Keratinocyte (primary cell): Measurements from ENCODE around the gene CACNG3. TPM values are rescaled to one million over a fixed set of nuclear protein-coding genes. Genes with fewer than 3 reads are reported as not detected.

Experiments used
- DNase-seq: peaks from one replicate; pipeline ENCODE4 v3.0.0-alpha.2; 2011; ENCODE audit warnings: low read depth, missing footprints, low spot score
- FAIRE-seq: peaks from 2 replicates; lab custom pipeline; 2011; peaks lifted over from hg19 to GRCh38; lab: Jason Lieb, UNC
- H2AFZ ChIP-seq: 2 replicates; pipeline ENCODE4 v1.6.0; 2012; ENCODE audit warnings: low read length, control low read depth, inconsistent platforms; ENCODE audit not compliant: control insufficient read depth
- H3K27ac ChIP-seq: 2 replicates; pipeline ENCODE4 v1.5.1; 2011; ENCODE audit warnings: low read length; ENCODE audit not compliant: control insufficient read depth, insufficient read depth
- H3K27me3 ChIP-seq: 3 replicates; pipeline ENCODE4 v1.6.0; 2011; ENCODE audit warnings: low read length; ENCODE audit not compliant: control insufficient read depth, insufficient read depth; ENCODE audit errors: extremely low read depth
- H3K36me3 ChIP-seq, 2 experiments: 2 replicates in 1 of 2; 3 replicates in 1 of 2; pipeline ENCODE4 v1.5.1; 2011; ENCODE audit warnings: low read length in 2 of 2, mild to moderate bottlenecking in 1 of 2; ENCODE audit not compliant: control insufficient read depth in 2 of 2, insufficient read depth in 2 of 2; ENCODE audit errors: extremely low read depth in 1 of 2
- H3K4me1 ChIP-seq: 3 replicates; pipeline ENCODE4 v1.5.1; 2011; ENCODE audit warnings: low read length; ENCODE audit not compliant: control insufficient read depth, insufficient read depth; ENCODE audit errors: extremely low read depth
- H3K4me2 ChIP-seq: 3 replicates; pipeline ENCODE4 v1.6.0; 2011; ENCODE audit warnings: low read depth, low read length; ENCODE audit not compliant: control insufficient read depth, insufficient read depth; ENCODE audit errors: extremely low read depth
- H3K4me3 ChIP-seq, 3 experiments: fragments of 200-600 bp in 1 of 3; sonication (generic) in 1 of 3; 2 replicates in 2 of 3; 3 replicates in 1 of 3; pipeline ENCODE4 v1.5.1; 2011 to 2016; ENCODE audit warnings: low read length in 3 of 3, mild to moderate bottlenecking in 3 of 3, control low read depth in 2 of 3, inconsistent platforms in 1 of 3, low read depth in 1 of 3, mixed read lengths in 1 of 3, mixed run types in 1 of 3, moderate library complexity in 1 of 3; ENCODE audit not compliant: control insufficient read depth in 2 of 3, insufficient read depth in 2 of 3; ENCODE audit errors: extremely low read depth in 1 of 3
- H3K79me2 ChIP-seq: 2 replicates; pipeline ENCODE4 v1.6.0; 2012; ENCODE audit warnings: low read length; ENCODE audit not compliant: control insufficient read depth, insufficient read depth
- H3K9ac ChIP-seq: 3 replicates; pipeline ENCODE4 v1.6.0; 2011; ENCODE audit warnings: low read length; ENCODE audit not compliant: control insufficient read depth, insufficient read depth; ENCODE audit errors: extremely low read depth
- H3K9me1 ChIP-seq: 3 replicates; pipeline ENCODE4 v1.6.0; 2011; ENCODE audit warnings: low read length; ENCODE audit not compliant: control insufficient read depth, insufficient read depth; ENCODE audit errors: extremely low read depth
- H3K9me3 ChIP-seq: 2 replicates; pipeline ENCODE4 v1.5.1; 2012; ENCODE audit warnings: low read depth, low read length; ENCODE audit not compliant: control insufficient read depth
- H4K20me1 ChIP-seq: 3 replicates; pipeline ENCODE4 v1.6.0; 2011; ENCODE audit warnings: low read length; ENCODE audit not compliant: control insufficient read depth, insufficient read depth; ENCODE audit errors: extremely low read depth
- EZH2 ChIP-seq: IDR thresholded peaks from one replicate; pipeline ENCODE4 v1.6.1; 2012; ENCODE audit warnings: inconsistent platforms, mild to moderate bottlenecking, low read length, moderate library complexity
- dilution Hi-C: fragments of 300-500 bp; cut with MboI; formaldehyde crosslinking; loops from one replicate; pipeline ENCODE4 v1.7.0; 2020; ENCODE audit warnings: low sequenced_read_pairs; ENCODE audit not compliant: extremely low pct_ligation_motif_present
- polyA plus RNA-seq, 5 experiments: library from polyadenylated mRNA; depleted of rRNA in 3 of 5; stranded (reverse) in 3 of 5; stranded (forward) in 1 of 5; unstranded in 1 of 5; fragments of >200 nt; gene quantifications; 1 replicate in 1 of 5; 2 replicates in 3 of 5; 3 replicates in 1 of 5; pipeline versions ENCODE4 v1.2.1 to v1.2.3, GENCODE V29; 2011 to 2012; ENCODE audit warnings: missing spikeins in 2 of 5, low read depth in 1 of 5, low replicate concordance in 1 of 5
- TF ChIP-seq, protein P1 (sequence below), 3 experiments: IDR thresholded peaks in 1 of 3; conservative IDR thresholded peaks in 1 of 3; optimal IDR thresholded peaks in 1 of 3; 2 replicates in 2 of 3; 3 replicates in 1 of 3; pipeline versions ENCODE3 to v1.5.1; 2011; ENCODE audit warnings: low read length in 3 of 3, mild to moderate bottlenecking in 3 of 3, moderate library complexity in 2 of 3, control low read depth in 1 of 3, inconsistent platforms in 1 of 3; ENCODE audit not compliant: insufficient read depth in 2 of 3; ENCODE audit errors: extremely low read depth in 1 of 3

Gene CACNG3
- polyA plus RNA-seq, 1 donor (not counting 4 experiments of a cell fraction or from before 2014, with no cell fraction given), result not detected

DNA sequence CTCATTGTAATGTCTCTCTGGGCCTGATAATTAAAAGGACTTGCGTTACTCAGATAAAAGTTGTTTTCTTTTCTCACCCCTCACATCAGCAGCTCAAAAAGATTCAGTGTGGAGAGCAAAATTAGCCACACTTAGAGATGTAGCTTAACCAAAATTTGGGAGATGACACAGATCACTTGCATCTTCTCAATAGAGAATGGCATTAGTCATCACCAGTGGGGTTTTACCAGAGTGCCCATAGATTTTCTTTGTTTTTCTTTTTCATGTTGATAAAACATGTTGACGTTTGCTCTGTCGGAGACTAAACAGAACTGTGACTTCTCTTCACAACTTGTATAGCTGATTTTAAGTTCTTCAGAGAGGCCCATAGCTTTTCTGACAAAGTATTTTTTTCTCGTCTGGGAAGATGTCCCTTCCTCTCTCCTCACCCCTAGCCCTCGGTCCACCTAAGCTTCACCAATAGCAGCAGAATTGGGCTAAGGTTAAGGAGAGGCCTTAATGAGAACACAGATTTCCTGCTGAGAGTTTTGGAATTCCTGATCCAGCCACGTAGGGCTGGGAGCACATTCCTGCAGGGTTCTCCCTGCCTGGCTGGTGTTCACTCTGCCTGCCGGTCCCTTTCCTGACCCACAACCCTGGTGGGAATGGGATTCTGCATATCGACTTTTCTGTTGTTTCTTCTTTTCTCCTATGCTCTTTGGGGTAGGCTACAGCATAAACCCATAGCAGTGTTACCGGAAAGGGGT lies 92.6 kb downstream of the CACNG3 start:
- no peak for DNase-seq
- Histone ChIP-seq H3K9me3 (no peaks in the 10 kb centered on the region), H3K4me3 (no peak overlapping the region), H3K4me1 (no peaks in the 10 kb centered on the region), H3K4me2 (no peak overlapping the region), H3K36me3 (no peaks in the 10 kb centered on the region), H3K9ac (no peak overlapping the region), H4K20me1 (no peaks in the 10 kb centered on the region), H3K9me1 (no peaks in the 10 kb centered on the region), H3K27me3 (no peaks in the 10 kb centered on the region), H3K79me2 (no peaks in the 10 kb centered on the region), H3K27ac (no peak overlapping the region), H2AFZ (no peak overlapping the region)
- TF ChIP-seq, protein P1, sequence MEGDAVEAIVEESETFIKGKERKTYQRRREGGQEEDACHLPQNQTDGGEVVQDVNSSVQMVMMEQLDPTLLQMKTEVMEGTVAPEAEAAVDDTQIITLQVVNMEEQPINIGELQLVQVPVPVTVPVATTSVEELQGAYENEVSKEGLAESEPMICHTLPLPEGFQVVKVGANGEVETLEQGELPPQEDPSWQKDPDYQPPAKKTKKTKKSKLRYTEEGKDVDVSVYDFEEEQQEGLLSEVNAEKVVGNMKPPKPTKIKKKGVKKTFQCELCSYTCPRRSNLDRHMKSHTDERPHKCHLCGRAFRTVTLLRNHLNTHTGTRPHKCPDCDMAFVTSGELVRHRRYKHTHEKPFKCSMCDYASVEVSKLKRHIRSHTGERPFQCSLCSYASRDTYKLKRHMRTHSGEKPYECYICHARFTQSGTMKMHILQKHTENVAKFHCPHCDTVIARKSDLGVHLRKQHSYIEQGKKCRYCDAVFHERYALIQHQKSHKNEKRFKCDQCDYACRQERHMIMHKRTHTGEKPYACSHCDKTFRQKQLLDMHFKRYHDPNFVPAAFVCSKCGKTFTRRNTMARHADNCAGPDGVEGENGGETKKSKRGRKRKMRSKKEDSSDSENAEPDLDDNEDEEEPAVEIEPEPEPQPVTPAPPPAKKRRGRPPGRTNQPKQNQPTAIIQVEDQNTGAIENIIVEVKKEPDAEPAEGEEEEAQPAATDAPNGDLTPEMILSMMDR (optimal IDR thresholded peaks at IDR 0.05 in 1 of 3, IDR thresholded peaks at IDR 0.05 in 1 of 3, conservative IDR thresholded peaks at IDR 0.05 in 1 of 3; ENCODE audit: extremely low read depth in 1 of 3, insufficient read depth in 2 of 3, low read length in 3 of 3), result no peak
- TF ChIP-seq EZH2, result no peak
- dilution Hi-C loops, result no loop called here
- no peak for FAIRE-seq

DNA sequence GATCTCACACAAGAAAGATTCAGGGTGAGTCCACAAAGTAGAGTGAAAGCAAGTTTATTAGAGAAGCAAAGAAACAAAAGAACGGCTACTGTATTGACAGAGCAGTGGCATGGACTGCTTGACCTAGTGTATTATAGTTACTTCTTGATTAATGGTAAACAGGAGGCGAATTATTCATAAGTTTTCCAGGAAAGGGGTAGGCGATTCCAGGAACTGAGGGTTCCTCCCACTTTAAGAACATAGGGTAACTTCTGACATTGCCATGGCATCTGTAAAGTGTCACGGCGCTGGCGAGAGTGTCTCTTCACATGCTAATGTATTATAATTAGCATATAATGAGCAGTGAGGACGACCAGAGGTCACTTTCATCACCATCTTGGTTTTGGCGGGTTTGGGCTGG lies 93.2 kb downstream of the CACNG3 start:
- Histone ChIP-seq H3K9me3 (no peaks in the 10 kb centered on the region), H3K4me3 (no peak overlapping the region), H3K27ac (no peak overlapping the region), H3K27me3 (no peaks in the 10 kb centered on the region), H3K9ac (no peak overlapping the region), H3K4me1 (no peaks in the 10 kb centered on the region), H3K36me3 (no peaks in the 10 kb centered on the region), H4K20me1 (no peaks in the 10 kb centered on the region), H3K9me1 (no peaks in the 10 kb centered on the region), H2AFZ (no peak overlapping the region), H3K79me2 (no peaks in the 10 kb centered on the region), H3K4me2 (no peak overlapping the region)
- no peak for FAIRE-seq
- dilution Hi-C loops, result no loop called here
- TF ChIP-seq, protein P1 (optimal IDR thresholded peaks at IDR 0.05 in 1 of 3, IDR thresholded peaks at IDR 0.05 in 1 of 3, conservative IDR thresholded peaks at IDR 0.05 in 1 of 3; ENCODE audit: extremely low read depth in 1 of 3, insufficient read depth in 2 of 3, low read length in 3 of 3), result no peak
- no peak for TF ChIP-seq EZH2
- no peak for DNase-seq
